MCF 10A (cell line): ENCODE results near the gene DNMBP. TPM values are rescaled to one million over a fixed set of nuclear protein-coding genes. Genes with fewer than 3 reads are reported as not detected.
"Not testable (repeated sequence)": the region's sequence is repeated elsewhere in the genome, so short reads cannot be mapped to it uniquely, and the experiment has no call there.

Experiments
- BruUV-seq: library from RNA; stranded (reverse); fragments of 400-500 nt; replicated peaks from 2 replicates; lab custom pipeline; 2021; lab: Mats Ljungman, UMichigan
- CTCF ChIA-PET: fragments of 300-600 bp; sonication (Branson Sonifier 250); formaldehyde crosslinking; extraction: SDS; loops from one replicate; lab custom pipeline; 2021; ENCODE audit warnings: antibody characterized with exemption, inconsistent platforms; lab: Yijun Ruan, JAX
- POLR2A ChIA-PET: fragments of 300-600, 350-650 bp; sonication (Branson Sonifier 250); formaldehyde crosslinking; extraction: SDS; loops from one replicate; lab custom pipeline; 2020; ENCODE audit warnings: antibody characterized with exemption, inconsistent platforms; lab: Yijun Ruan, JAX
- DNase-seq: peaks from one replicate; pipeline ENCODE4 v3.0.0-alpha.2; 2018; ENCODE audit not compliant: unreplicated experiment
- H3K27ac Mint-ChIP-seq: one replicate; pipeline ENCODE4 v1.8.0; 2022; ENCODE audit warnings: mild to moderate bottlenecking, low read depth, mixed read lengths; ENCODE audit not compliant: unreplicated experiment
- H3K27me3 Mint-ChIP-seq: one replicate; pipeline ENCODE4 v1.8.0; 2022; ENCODE audit warnings: mixed read lengths; ENCODE audit not compliant: insufficient read depth, unreplicated experiment
- H3K36me3 Mint-ChIP-seq: one replicate; pipeline ENCODE4 v1.8.0; 2022; ENCODE audit warnings: mild to moderate bottlenecking, moderate library complexity, mixed read lengths; ENCODE audit not compliant: insufficient read depth, unreplicated experiment
- H3K4me1 Mint-ChIP-seq: one replicate; pipeline ENCODE4 v1.8.0; 2022; ENCODE audit warnings: mixed read lengths; ENCODE audit not compliant: insufficient read depth, unreplicated experiment
- H3K4me3 Mint-ChIP-seq: one replicate; pipeline ENCODE4 v1.8.0; 2022; ENCODE audit warnings: mild to moderate bottlenecking, moderate library complexity, mixed read lengths; ENCODE audit not compliant: unreplicated experiment
- H3K9me3 Mint-ChIP-seq: one replicate; pipeline ENCODE4 v1.8.0; 2022; ENCODE audit warnings: mixed read lengths; ENCODE audit not compliant: unreplicated experiment
- CTCF ChIP-seq: fragments of 200-600 bp; IDR thresholded peaks from one replicate; pipeline ENCODE4 v1.8.0; 2022; ENCODE audit warnings: antibody characterized with exemption, mild to moderate bottlenecking; ENCODE audit not compliant: unreplicated experiment
- intact Hi-C: fragments of 100-400 bp; cut with micrococcal nuclease; formaldehyde crosslinking; loops from 2 replicates; pipeline ENCODE4 v1.14.1; 2022
- total RNA-seq: library from RNA; stranded (reverse); gene quantifications from 2 replicates; pipeline ENCODE4 v1.2.3, GENCODE V29; 2022

Gene DNMBP
- total RNA-seq, 1 experiment from 2014 or later, result 11.3 TPM

GRCh38 chr10:99958806-99959205 lies 50.9 kb downstream of the DNMBP start:
- no peak overlapping the region for H3K4me3 Mint-ChIP-seq
- no TSS peak for BruUV-seq
- no peaks in the 10 kb centered on the region for H3K9me3 Mint-ChIP-seq
- DNase-seq, result no peak
- no peak for TF ChIP-seq CTCF
- H3K36me3 Mint-ChIP-seq, result peaks cover 33% of the 10 kb centered on the region
- H3K27me3 Mint-ChIP-seq, result no peaks in the 10 kb centered on the region
- intact Hi-C loops, result no loop called here
- ChIA-PET CTCF (interaction anchor here (0.7 to 1.3 kb wide), 2 partner anchors 77 to 87 kb away, joined by 3 read pairs; no protein-coding TSS in a partner anchor), POLR2A (interaction anchor here (0.7 kb wide), 1 partner anchor 56 kb away, joined by 3 read pairs; no protein-coding TSS in a partner anchor)
- H3K4me1 Mint-ChIP-seq, result peaks cover 6% of the 10 kb centered on the region
- H3K27ac Mint-ChIP-seq, result no peak overlapping the region

- DNase-seq, result no peak
- H3K36me3 Mint-ChIP-seq, result peaks cover 38% of the 10 kb centered on the region
- no peaks in the 10 kb centered on the region for H3K27me3 Mint-ChIP-seq
- no peak overlapping the region for H3K27ac Mint-ChIP-seq
- no peaks in the 10 kb centered on the region for H3K9me3 Mint-ChIP-seq
- intact Hi-C loops, result no loop called here
- ChIA-PET CTCF (interaction anchor here (1.3 kb wide), 1 partner anchor 87 kb away, joined by 3 read pairs; no protein-coding TSS in a partner anchor), POLR2A (no interaction called here)
- no peak overlapping the region for H3K4me3 Mint-ChIP-seq
- peaks cover 6% of the 10 kb centered on the region for H3K4me1 Mint-ChIP-seq
- no peak for TF ChIP-seq CTCF
- no TSS peak for BruUV-seq
Measured at GRCh38 chr10:99958302-99958701, 51.4 kb downstream of the DNMBP start.

- CTCF ChIA-PET, result interaction anchor here (0.7 to 1.4 kb wide), 2 partner anchors 19 to 92 kb away, joined by 3 to 6 read pairs; no protein-coding TSS in a partner anchor
- POLR2A ChIA-PET, H3K4me1 Mint-ChIP-seq, intact Hi-C loops, DNase-seq, H3K4me3 Mint-ChIP-seq, BruUV-seq, H3K27me3 Mint-ChIP-seq, H3K27ac Mint-ChIP-seq, H3K9me3 Mint-ChIP-seq: not testable (repeated sequence)
- H3K36me3 Mint-ChIP-seq, result peaks cover 63% of the 10 kb centered on the region
Measured at GRCh38 chr10:99953510-99953909, 56.2 kb downstream of the DNMBP start.

- intact Hi-C loops, result no loop called here
- no peak for TF ChIP-seq CTCF
- ChIA-PET CTCF (interaction anchor here (1.0 to 1.4 kb wide), 2 partner anchors 13 to 93 kb away, joined by 3 to 6 read pairs; no protein-coding TSS in a partner anchor), POLR2A (interaction anchor here (0.6 to 1.2 kb wide), 2 partner anchors 13 to 108 kb away, joined by 4 read pairs; no protein-coding TSS in a partner anchor)
- no peak for DNase-seq
- Mint-ChIP-seq H3K4me1 (no peaks in the 10 kb centered on the region), H3K9me3 (no peaks in the 10 kb centered on the region), H3K27me3 (no peaks in the 10 kb centered on the region), H3K27ac (no peak overlapping the region), H3K4me3 (no peak overlapping the region), H3K36me3 (peaks cover 63% of the 10 kb centered on the region)
- no TSS peak for BruUV-seq
Measured at GRCh38 chr10:99952799-99953198, 56.9 kb downstream of the DNMBP start.

GRCh38 chr10:99946051-99946450 lies 63.7 kb downstream of the DNMBP start:
- ChIA-PET CTCF (interaction anchor here (1.5 kb wide), 1 partner anchor 100 kb away, joined by 5 read pairs; no protein-coding TSS in a partner anchor), POLR2A (interaction anchor here (0.6 to 3.4 kb wide), 6 partner anchors 16 to 571 kb away, joined by 3 to 11 read pairs (median 3); partner anchors contain the start of gene GOT1)
- peaks cover 16% of the 10 kb centered on the region for H3K4me1 Mint-ChIP-seq
- DNase-seq, H3K27ac Mint-ChIP-seq, BruUV-seq, intact Hi-C loops, H3K27me3 Mint-ChIP-seq, H3K4me3 Mint-ChIP-seq: not testable (repeated sequence)
- peaks cover 24% of the 10 kb centered on the region for H3K36me3 Mint-ChIP-seq
- peaks cover 11% of the 10 kb centered on the region for H3K9me3 Mint-ChIP-seq
